Measurements from ENCODE around the gene ZNF43. TPM values are rescaled to one million over a fixed set of nuclear protein-coding genes. Genes with fewer than 3 reads are reported as not detected.
"Not testable (repeated sequence)": the region's sequence is repeated elsewhere in the genome, so short reads cannot be mapped to it uniquely, and the experiment has no call there.

ZNF43 gene
- total RNA-seq, 1 experiment from 2014 or later, result 51.6 TPM

- WGBS (ENCODE audit: extremely low coverage, insufficient read length, low lambda C conversion rate), result no CpG with 5 or more reads among the region's 4 CpGs
- no peak for TF ChIP-seq CTCF (conservative IDR thresholded peaks at IDR 0.05)
- Histone ChIP-seq H3K18ac (ENCODE audit: insufficient read length, low read depth, low read length) (no peak overlapping the region), H4K5ac (ENCODE audit: insufficient read length, low read depth, low read length) (no peak overlapping the region), H4K20me1 (ENCODE audit: control insufficient read depth, insufficient read depth, insufficient read length) (no peaks in the 10 kb centered on the region), H3T11ph (ENCODE audit: low read length) (no peak overlapping the region), H2BK15ac (ENCODE audit: low read depth, low read length) (no peak overlapping the region), H3K79me1 (ENCODE audit: insufficient read depth, low read depth, low read length, poor library complexity, severe bottlenecking) (no peaks in the 10 kb centered on the region), H2BK20ac (ENCODE audit: low read depth, low read length, poor library complexity, severe bottlenecking) (no peak overlapping the region), H3K23me2 (ENCODE audit: insufficient read length, low read depth, low read length, poor library complexity, severe bottlenecking) (no peaks in the 10 kb centered on the region), H2BK120ac (ENCODE audit: low read depth, low read length, poor library complexity, severe bottlenecking) (no peak overlapping the region), H2BK5ac (ENCODE audit: insufficient read length, low read length) (no peak overlapping the region), H3K4ac (ENCODE audit: low read depth, low read length) (no peak overlapping the region), H3K14ac (ENCODE audit: insufficient read depth, low read length) (no peak overlapping the region), H3K27ac (ENCODE audit: insufficient read length, low read depth, low read length) (no peak overlapping the region), H3K9ac (ENCODE audit: extremely low read depth, insufficient read length, low read length) (no peak overlapping the region), H2AK5ac (ENCODE audit: insufficient read length, low read length) (no peak overlapping the region), H3K4me2 (ENCODE audit: insufficient read depth, insufficient read length, low read length) (no peak overlapping the region), H3K23ac (ENCODE audit: insufficient read length, low read depth, low read length) (no peak overlapping the region), H3K9me3 (ENCODE audit: control insufficient read depth, low read depth, low read length) (peaks cover 68% of the 10 kb centered on the region), H2AFZ (ENCODE audit: low read length) (no peak overlapping the region), H2BK12ac (ENCODE audit: insufficient read length, low read depth, low read length) (no peak overlapping the region), H3K79me2 (ENCODE audit: insufficient read depth, low read length) (no peaks in the 10 kb centered on the region), H3K27me3 (ENCODE audit: insufficient read depth, low read length) (no peaks in the 10 kb centered on the region), H4K91ac (ENCODE audit: insufficient read length, low read depth, low read length) (no peak overlapping the region), H3K4me1 (ENCODE audit: insufficient read depth, low read length) (no peaks in the 10 kb centered on the region), H3K56ac (ENCODE audit: insufficient read length, low read depth, low read length) (no peak overlapping the region), H4K8ac (replicated peaks; ENCODE audit: insufficient read length, low read depth, low read length) (no peak overlapping the region)
- peaks cover 92 to 96% (median 96%) of the 10 kb centered on the region in 3 experiments for H3K36me3 Mint-ChIP-seq (ENCODE audit: insufficient read depth in 1 of 3, low read depth in 3 of 3)
- no peak overlapping the region for H3K4me3 Mint-ChIP-seq
- H3K9me3 Mint-ChIP-seq, result peaks cover 87 to 88% of the 10 kb centered on the region in 2 experiments
- H3K4me1 Mint-ChIP-seq, result no peaks in the 10 kb centered on the region
- no peak overlapping the region for H3K27ac Mint-ChIP-seq
- H3K27me3 Mint-ChIP-seq (ENCODE audit: low read depth), result no peaks in the 10 kb centered on the region
- no peak for DNase-seq
Observed at GRCh38 chr19:21812448-21812847, 23.5 kb downstream of the ZNF43 start.

GRCh38 chr19:21808400-21809000, 27.5 kb downstream of the ZNF43 start:
- H3K4ac ChIP-seq (ENCODE audit: low read depth, low read length); H2BK15ac ChIP-seq (ENCODE audit: low read depth, low read length); H3K9ac ChIP-seq (ENCODE audit: extremely low read depth, insufficient read length, low read length); H3K27me3 ChIP-seq (ENCODE audit: insufficient read depth, low read length); H3K14ac ChIP-seq (ENCODE audit: insufficient read depth, low read length); H3K27ac Mint-ChIP-seq; H2AK5ac ChIP-seq (ENCODE audit: insufficient read length, low read length); H3K56ac ChIP-seq (ENCODE audit: insufficient read length, low read depth, low read length); DNase-seq; H2BK120ac ChIP-seq (ENCODE audit: low read depth, low read length, poor library complexity, severe bottlenecking); H3T11ph ChIP-seq (ENCODE audit: low read length); H3K4me1 Mint-ChIP-seq; H3K4me1 ChIP-seq (ENCODE audit: insufficient read depth, low read length); H3K18ac ChIP-seq (ENCODE audit: insufficient read length, low read depth, low read length); H3K79me2 ChIP-seq (ENCODE audit: insufficient read depth, low read length); H4K8ac ChIP-seq (replicated peaks; ENCODE audit: insufficient read length, low read depth, low read length); H3K23ac ChIP-seq (ENCODE audit: insufficient read length, low read depth, low read length); H4K20me1 ChIP-seq (ENCODE audit: control insufficient read depth, insufficient read depth, insufficient read length); H3K4me3 Mint-ChIP-seq; H3K27me3 Mint-ChIP-seq (ENCODE audit: low read depth); H4K5ac ChIP-seq (ENCODE audit: insufficient read length, low read depth, low read length); H2BK5ac ChIP-seq (ENCODE audit: insufficient read length, low read length); H3K4me2 ChIP-seq (ENCODE audit: insufficient read depth, insufficient read length, low read length); H4K91ac ChIP-seq (ENCODE audit: insufficient read length, low read depth, low read length); H2BK20ac ChIP-seq (ENCODE audit: low read depth, low read length, poor library complexity, severe bottlenecking); H3K79me1 ChIP-seq (ENCODE audit: insufficient read depth, low read depth, low read length, poor library complexity, severe bottlenecking); H2BK12ac ChIP-seq (ENCODE audit: insufficient read length, low read depth, low read length); H2AFZ ChIP-seq (ENCODE audit: low read length); H3K23me2 ChIP-seq (ENCODE audit: insufficient read length, low read depth, low read length, poor library complexity, severe bottlenecking); H3K27ac ChIP-seq (ENCODE audit: insufficient read length, low read depth, low read length): not testable (repeated sequence)
- Mint-ChIP-seq H3K36me3 (ENCODE audit: insufficient read depth in 1 of 3, low read depth in 3 of 3) (peaks cover 71 to 76% (median 74%) of the 10 kb centered on the region in 3 experiments), H3K9me3 (peaks cover 87 to 90% of the 10 kb centered on the region in 2 experiments)
- H3K9me3 ChIP-seq (ENCODE audit: control insufficient read depth, low read depth, low read length), result peaks cover 49% of the 10 kb centered on the region
- WGBS (ENCODE audit: extremely low coverage, insufficient read length, low lambda C conversion rate), result no CpG with 5 or more reads among the region's 3 CpGs

All from H9 (cell line).